SJCRH30 (cell line): ENCODE data around the gene FAM241A. TPM values are rescaled to one million over a fixed set of nuclear protein-coding genes. Genes with fewer than 3 reads are reported as not detected.

Experiments used
- DNase-seq, 2 experiments: peaks; one replicate each; pipeline ENCODE4 v3.0.0-alpha.2; 2015 to 2020
- H3K27ac ChIP-seq: fragments of 250-450 bp; sonication (Bioruptor Pico); 2 replicates; pipeline ENCODE4 v1.5.1; 2020; ENCODE audit warnings: mild to moderate bottlenecking, moderate library complexity
- H3K27me3 ChIP-seq: fragments of 250-450 bp; sonication (Bioruptor Pico); 2 replicates; pipeline ENCODE4 v1.5.1; 2020; ENCODE audit warnings: mild to moderate bottlenecking, moderate library complexity
- H3K36me3 ChIP-seq: fragments of 250-450 bp; sonication (Bioruptor Pico); 2 replicates; pipeline ENCODE4 v1.5.1; 2020; ENCODE audit warnings: mild to moderate bottlenecking, moderate library complexity
- H3K4me1 ChIP-seq: fragments of 250-450 bp; sonication (Bioruptor Pico); 2 replicates; pipeline ENCODE4 v1.5.1; 2020; ENCODE audit warnings: mild to moderate bottlenecking, moderate library complexity
- H3K4me3 ChIP-seq: fragments of 250-450 bp; sonication (Bioruptor Pico); 2 replicates; pipeline ENCODE4 v1.5.1; 2020; ENCODE audit warnings: mild to moderate bottlenecking, moderate library complexity
- H3K9me3 ChIP-seq: fragments of 250-450 bp; sonication (Bioruptor Pico); replicated peaks from 2 replicates; pipeline ENCODE4 v1.5.1; 2020; ENCODE audit warnings: mild to moderate bottlenecking, moderate library complexity
- total RNA-seq: library from RNA; depleted of rRNA; stranded (reverse); fragments of >200 nt; shearing (Covaris generic); gene quantifications from 2 replicates; pipeline ENCODE4 v1.2.3, GENCODE V29; 2014; rRNA removed

The FAM241A gene
- total RNA-seq, 1 experiment from 2014 or later, result 0.08 TPM

DNA sequence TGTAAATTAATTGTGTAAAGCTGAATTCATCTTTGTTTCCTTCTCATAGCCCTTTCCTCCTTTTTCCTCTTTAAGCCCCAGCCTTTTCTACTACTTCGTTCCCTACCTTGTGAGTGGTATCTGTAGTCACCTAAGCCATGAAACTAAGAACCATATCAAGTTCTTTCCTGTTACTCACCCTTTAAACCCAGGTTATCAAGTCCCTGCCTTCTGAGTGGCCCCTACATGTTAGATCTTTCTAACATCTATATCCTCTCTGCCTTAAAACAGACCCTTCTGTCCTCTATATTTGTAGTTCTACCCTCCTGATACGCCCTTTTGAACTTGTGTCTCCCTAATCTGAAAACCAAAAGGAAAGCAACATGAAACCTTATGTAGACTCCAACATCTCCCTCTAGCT, 93.6 kb downstream of the FAM241A start:
- H3K27me3 ChIP-seq, result no peaks in the 10 kb centered on the region
- H3K9me3 ChIP-seq, result no peaks in the 10 kb centered on the region
- H3K4me3 ChIP-seq, result no peak overlapping the region
- no peak overlapping the region for H3K27ac ChIP-seq
- 0 out of 2 replicates have a peak, but pooled peaks cover 5% of the 10 kb centered on the region for H3K36me3 ChIP-seq
- peaks cover 2% of the 10 kb centered on the region; the same call in 1 of the 2 replicates for H3K4me1 ChIP-seq
- no peak for DNase-seq

Other genes starting within 250 kb of the FAM241A start
- gene AP1AR, start 86.3 kb downstream of the FAM241A start, total RNA-seq, result 23.1 and 24.7 TPM in 2 replicates
- gene TIFA, start 140.4 kb downstream of the FAM241A start, total RNA-seq, result 17.8 and 25.4 TPM in 2 replicates
- 5.0 and 5.1 TPM in 2 replicates for gene ALPK1, start 151.9 kb downstream of the FAM241A start, total RNA-seq